ENCODE results near the gene RTN4.
"Not testable (repeated sequence)": the region's sequence is repeated elsewhere in the genome, so short reads cannot be mapped to it uniquely, and the experiment has no call there.

RTN4 gene

GRCh38 chr2:55073000-55073983 lies 23.0 kb upstream of the RTN4 start:
- DNase-seq = no peak

- no peak for DNase-seq
These were observed 13.6 kb upstream of the RTN4 start for GRCh38 chr2:55063713-55064323.

GRCh38 chr2:55063226-55063625 lies 13.0 kb upstream of the RTN4 start:
- DNase-seq = no peak

- no peak for DNase-seq
These were observed 12.5 kb upstream of the RTN4 start for GRCh38 chr2:55062754-55063153.

- DNase-seq = no peak
These were observed 11.5 kb upstream of the RTN4 start for GRCh38 chr2:55061523-55062344.

- no peak for DNase-seq
These were observed 9.5 kb upstream of the RTN4 start for GRCh38 chr2:55059793-55060192.

- DNase-seq = no peak
These were observed 7.2 kb upstream of the RTN4 start for GRCh38 chr2:55057474-55057873.

- no peak for DNase-seq
These were observed 5.8 kb upstream of the RTN4 start for GRCh38 chr2:55056024-55056521.

GRCh38 chr2:55054106-55054875 lies 4.0 kb upstream of the RTN4 start:
- no peak for DNase-seq

- DNase-seq = not testable (repeated sequence)
These were observed 3.0 kb upstream of the RTN4 start for GRCh38 chr2:55053225-55053624.

- no peak for DNase-seq
These were observed 2.1 kb upstream of the RTN4 start for GRCh38 chr2:55052129-55053061.

- peak; percentile 24 to 33 for DNase-seq
These were observed 995 bp upstream of the RTN4 start for GRCh38 chr2:55051026-55051866.

- DNase-seq = no peak
These were observed 491 bp downstream of the RTN4 start for GRCh38 chr2:55049821-55050099.

- DNase-seq = peak; percentile 44 to 50
These were observed 1.0 kb downstream of the RTN4 start for GRCh38 chr2:55049043-55049820.

GRCh38 chr2:55048508-55049042 lies 1.7 kb downstream of the RTN4 start:
- no peak for DNase-seq

GRCh38 chr2:55047677-55048299 lies 2.5 kb downstream of the RTN4 start:
- no peak for DNase-seq

GRCh38 chr2:55045780-55046179 lies 4.5 kb downstream of the RTN4 start:
- DNase-seq = no peak

GRCh38 chr2:55043841-55044240 lies 6.4 kb downstream of the RTN4 start:
- DNase-seq = no peak

- no peak for DNase-seq
These were observed 11.8 kb downstream of the RTN4 start for GRCh38 chr2:55038428-55038827.
